Femur (tissue), 1 donor: Measurements from ENCODE around the gene MBD3.

ENCODE experiments used
- DNase-seq: peaks from one replicate; pipeline ENCODE4 v3.0.0-alpha.2; 2017

Gene MBD3

DNA sequence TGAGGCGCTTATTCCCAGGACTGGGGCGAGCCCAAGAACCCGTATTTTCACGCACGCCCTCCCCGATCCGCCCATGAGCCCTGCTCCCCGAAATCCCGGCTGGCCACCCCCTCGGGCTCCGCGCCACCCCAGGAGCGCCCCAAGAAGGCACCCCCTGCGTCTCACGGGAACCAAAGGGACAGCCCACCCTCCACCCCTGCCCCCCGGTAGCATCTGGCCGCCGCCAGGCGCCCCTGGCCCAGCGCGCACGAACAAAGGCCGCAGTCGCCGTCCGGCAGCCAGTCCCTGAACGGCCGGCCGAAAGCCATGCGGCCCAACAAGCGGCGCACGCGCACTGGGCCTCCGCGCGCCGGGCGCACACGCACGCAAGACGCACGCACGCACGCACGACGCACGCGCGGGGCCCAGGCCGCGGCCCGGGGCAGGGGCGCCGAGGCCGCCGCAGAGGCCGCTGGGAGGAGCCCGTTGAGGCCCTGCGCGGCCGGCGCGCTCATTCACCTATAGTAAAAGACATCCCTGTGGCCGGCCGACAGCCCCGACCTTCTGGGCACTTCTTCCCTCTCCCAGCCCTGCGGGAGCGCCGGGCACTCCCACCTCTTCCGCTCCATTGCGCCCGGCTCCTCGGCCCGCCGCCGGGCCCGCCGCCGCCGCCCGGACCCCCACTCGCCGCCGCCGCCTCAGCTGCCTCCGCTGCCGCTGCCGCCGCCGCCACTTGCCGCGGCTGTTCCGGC, 476 bp downstream of the MBD3 start:
- DNase-seq = peak; percentile 91

DNA sequence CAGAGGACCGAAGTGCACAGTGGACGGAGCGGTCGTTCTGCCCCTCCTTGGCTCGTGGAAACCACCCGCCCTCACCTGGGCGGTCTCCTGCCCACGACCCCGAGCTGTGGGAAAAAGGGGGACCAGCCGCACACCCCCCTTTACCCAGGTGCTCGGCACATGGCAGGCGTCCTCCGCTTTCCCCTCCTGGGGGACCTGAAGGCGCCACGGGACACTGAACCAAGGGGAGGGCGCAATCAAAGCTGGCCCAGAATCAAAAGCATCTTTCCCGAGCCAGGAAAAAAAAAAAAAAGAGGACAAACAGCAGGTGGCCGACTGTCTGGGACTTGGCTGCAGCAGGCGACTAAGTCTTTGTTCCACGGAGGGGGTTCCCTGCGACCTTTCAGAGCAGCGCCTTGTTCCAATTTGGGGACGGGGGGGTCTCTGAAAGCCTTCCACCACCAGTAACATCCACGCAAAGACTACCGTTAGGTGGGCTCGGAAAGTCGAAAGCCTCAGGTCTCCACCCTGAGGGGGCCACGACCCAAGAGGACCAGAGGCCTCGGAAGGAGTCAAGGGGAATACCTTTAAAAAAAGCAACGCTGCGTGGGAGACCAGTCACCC, 1.1 kb downstream of the MBD3 start:
- DNase-seq = no peak

DNA sequence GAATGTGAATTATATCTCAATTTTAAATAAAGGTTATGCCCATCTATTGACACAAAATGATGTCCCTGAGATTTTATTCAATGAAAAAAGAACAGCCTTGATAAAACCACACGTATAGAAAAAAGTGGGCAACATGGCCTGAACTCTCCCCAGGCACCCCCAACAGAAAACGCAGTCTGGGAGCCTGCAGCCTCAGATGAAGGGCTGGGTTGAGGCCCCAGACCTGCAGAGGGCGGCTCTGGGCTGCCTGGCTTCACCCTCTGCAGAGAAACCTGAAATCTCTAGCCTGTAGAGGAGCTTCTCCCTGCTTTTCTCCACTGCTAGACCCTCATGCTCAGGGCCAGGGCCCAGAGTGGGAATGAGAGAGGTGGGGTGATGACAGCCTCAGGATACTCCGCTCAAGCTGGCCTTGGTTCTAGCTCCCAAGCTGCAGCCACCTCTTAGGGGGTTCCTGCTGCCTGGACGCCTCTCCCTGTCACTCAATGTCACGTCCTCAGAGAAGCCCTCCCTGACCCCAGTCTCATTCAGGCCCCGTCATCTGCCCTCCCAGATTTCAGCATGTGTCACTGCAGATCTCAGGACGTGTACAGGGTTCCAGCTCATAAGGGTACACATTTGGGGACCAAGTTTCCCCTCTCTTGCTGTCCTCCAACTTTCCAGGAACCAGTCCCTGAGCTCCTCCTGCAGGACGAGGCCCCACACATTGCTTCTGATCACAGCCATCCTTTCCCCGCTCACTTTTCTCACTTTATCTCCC, 1.8 kb downstream of the MBD3 start:
- no peak for DNase-seq

DNA sequence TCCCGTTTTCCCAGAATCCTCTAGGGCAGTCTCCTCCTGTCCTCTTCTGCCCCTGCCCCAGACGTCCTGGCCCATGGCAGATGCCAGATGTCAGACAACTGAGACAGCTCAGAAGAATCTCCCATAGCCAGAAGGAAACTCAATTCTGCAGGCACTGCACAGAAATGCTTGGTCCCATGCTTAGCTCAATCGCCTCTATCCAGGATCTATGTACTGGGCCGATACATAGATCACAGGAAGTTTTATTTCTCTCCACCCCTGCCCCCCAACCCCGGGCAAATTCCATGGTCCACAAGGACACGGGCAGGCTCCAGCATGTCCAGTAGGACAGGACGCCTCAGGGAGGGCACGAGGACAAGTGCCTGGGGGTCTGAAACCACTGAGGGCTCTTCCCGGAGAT, 4.8 kb downstream of the MBD3 start:
- DNase-seq = no peak

DNA sequence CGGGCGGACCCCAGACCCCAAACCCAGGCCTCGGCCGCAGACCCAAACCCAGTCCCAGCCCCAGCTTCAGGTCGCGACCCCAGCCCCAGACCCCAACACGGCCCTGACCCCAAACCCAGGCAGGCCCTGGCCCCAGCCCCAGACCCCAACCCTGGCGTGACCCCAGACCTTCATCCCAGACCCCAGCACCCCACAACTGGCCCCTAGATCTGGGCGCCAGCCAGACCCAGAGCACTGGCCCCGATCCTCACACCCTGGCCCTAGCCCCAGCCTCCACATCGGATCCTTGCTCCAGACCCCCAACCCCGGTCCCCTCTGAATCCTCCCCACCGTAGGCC, 7.5 kb downstream of the MBD3 start:
- DNase-seq = no peak

DNA sequence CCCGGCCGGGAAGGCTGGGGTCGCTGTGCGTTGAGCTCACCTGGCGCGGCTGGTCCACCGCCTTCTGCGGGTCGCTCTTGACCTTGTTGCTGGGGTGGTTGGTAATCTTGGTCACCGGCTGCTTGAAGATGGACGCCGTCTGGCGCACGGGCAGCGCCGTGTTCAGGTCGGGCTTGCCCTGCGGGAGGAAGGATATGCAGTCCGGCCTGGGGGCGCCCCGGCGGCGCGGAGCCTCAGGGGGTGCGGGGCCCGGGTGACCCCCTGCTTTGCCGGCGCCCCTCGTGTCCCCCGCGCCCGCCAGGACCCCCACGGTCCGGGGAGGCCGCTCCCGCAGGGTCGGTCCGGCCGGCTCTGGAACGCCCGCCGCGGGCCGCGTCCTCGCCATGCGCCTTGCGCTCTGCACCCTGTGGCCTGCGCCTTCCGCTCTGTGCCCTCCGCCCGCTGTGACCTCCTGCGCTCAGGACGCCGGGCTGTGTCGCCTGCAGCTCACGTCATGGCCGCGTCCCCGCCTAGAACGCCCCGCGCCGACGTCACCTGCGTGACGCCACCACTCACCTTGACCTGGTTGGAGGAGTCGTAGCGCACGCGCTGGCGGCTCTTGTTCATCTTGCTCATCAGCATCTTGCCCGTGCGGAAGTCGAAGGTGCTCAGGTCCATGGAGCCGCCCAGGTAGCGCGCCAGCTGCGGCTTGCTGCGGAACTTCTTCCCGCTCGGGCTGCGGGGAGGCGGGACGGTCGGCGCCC, 8.0 kb downstream of the MBD3 start:
- DNase-seq = no peak

DNA sequence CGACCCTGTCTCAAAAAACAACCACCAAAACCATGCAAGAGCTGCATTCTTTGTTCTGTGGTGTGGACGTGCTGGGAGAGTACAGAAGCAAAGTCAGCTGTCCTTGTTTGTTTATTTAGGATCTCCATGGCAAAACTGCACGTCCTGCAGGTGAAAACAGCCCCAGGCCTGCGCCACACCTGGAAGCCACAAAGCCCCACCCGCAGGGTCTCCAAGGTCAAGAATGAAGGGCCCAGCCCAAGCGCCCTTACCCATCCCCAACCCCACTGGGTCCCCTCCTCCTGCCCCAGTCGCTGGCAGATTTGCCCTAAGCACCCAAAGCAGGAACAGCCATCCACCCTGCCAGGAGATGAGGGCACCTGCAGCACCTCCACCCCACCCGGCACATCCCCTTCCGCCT, 10.5 kb downstream of the MBD3 start:
- no peak for DNase-seq

DNA sequence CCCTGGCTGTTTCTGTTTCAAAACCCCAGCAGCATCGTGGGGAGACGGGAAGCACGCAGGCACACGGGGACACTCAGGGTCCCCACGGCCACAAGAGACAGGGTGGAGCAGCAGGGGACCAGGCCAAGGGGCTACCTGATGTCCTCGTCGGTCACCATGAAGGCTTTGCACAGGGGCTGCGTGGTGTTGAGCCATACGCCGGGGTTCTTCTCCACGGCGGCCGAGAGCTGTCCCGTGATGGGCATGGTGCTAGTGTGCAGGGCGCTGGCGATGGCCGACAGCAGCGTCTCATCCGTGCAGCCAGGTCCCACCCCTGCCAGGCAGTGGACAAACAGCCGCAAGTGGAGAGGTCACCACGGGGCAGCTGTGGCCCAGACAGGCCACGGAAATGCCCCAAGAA, 11.7 kb downstream of the MBD3 start:
- DNase-seq = no peak

DNA sequence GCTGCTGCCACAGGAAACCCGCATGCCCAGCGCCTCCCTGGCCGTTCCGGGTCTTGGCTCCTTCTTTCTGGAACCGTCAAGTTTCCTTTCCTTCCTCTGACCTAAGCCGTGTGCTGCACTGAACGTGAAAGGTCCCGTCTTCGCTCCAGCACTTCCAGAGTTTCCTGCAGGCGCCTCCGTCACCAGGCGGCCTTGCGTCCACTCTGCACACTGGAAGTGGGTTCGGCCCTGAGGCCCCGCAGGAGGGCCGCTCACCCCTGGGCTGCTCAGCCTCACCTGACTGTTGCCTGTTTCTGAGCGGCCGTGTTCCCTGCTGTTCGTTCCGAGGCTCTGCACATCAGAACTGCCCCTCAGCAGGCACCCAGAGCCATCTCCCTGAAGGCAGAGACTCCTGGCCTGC, 12.3 kb downstream of the MBD3 start:
- no peak for DNase-seq

DNA sequence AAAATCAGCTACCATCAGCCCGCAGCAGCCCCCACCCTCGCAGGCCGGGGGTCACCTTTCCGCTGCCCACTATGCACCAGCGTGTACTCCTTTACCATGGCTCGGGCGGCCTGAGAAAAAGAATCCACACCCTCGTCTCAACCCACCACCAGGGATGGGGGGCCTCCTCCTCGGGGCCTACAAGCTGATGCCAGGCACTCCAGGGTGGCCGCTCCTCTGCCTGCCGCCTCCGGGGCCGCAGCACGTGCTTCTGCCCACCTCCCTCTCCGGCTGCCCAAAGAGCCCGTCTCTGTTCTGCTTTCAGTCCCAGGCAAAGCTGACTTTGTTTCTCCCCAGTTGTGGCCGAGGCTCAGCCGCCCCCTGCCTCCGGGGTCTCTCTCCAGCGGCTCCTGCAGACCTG, 13.4 kb downstream of the MBD3 start:
- no peak for DNase-seq

DNA sequence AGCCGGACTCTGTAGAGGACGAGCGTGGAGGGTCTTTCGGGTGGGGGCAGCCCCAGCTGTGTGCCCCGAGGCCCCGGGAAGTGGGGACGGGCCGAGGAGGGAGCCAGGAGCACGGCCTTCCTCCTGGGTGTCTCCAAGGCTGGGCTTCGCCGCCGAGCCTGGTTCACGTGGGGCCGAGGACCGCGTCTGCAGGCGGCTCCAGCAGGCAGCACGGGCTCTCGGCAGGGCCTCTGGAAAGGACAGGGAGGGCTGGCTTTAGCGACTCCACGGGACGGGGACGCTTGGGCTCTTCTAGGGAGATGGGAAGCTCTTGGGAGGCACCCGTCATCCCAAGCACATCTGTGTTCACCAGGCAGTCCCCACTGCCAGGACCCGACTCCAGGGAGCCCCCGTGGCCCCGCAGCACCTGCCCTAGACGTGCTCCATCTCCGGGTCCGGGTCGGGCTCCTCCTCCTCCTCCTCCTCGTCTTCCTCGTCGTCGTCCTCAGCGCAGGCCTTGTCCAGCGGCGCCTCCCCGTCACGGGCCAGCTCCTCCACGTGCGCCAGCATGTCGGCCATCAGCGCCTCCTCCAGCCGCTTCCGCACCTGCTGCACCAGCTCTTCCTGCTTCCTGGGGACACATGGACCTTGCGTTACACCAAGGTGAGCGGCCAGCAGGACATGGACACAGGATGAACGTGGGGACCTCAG, 14.6 kb downstream of the MBD3 start:
- no peak for DNase-seq

DNA sequence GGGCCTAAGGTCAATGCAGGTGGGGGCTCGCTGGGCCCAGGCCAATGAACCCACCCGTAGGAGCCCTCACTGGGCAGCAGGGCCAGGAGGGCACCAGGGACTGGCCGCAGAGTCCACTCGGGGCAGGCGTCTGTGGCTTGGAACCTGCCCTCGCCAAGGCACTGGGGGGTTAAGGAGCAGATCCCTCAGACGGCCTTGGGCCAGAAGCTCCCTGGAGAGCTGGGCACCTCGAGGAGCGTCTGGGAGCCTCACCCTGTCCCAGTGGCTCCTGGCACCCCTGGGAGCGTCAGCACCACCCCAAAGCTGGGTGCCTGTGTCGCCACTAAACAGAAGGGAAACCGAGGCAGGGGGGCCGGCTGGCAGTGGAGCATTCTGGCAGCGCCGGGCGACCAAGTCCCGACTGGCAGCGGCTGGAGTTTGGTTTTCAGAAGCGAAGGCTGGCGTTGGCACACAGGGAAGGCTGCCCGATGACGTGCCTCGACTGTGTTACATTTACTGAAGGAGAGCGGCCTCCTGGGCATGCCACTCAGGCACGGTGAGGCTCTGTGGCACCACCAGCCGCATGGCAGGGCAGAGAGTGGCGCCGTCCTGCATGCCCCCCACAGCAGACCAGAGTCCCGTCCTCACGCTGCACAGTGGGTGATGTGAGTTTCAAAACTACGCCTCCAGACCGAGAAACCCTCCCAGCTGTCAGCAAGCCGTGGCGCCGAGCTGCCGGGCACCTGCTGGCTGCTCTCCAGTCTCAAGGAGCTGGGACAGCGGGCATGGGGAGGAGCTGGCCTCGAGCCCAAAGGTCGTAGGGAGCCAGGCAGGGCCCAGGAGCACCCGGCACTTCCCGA, 15.4 kb downstream of the MBD3 start:
- peak; percentile 24 for DNase-seq

DNA sequence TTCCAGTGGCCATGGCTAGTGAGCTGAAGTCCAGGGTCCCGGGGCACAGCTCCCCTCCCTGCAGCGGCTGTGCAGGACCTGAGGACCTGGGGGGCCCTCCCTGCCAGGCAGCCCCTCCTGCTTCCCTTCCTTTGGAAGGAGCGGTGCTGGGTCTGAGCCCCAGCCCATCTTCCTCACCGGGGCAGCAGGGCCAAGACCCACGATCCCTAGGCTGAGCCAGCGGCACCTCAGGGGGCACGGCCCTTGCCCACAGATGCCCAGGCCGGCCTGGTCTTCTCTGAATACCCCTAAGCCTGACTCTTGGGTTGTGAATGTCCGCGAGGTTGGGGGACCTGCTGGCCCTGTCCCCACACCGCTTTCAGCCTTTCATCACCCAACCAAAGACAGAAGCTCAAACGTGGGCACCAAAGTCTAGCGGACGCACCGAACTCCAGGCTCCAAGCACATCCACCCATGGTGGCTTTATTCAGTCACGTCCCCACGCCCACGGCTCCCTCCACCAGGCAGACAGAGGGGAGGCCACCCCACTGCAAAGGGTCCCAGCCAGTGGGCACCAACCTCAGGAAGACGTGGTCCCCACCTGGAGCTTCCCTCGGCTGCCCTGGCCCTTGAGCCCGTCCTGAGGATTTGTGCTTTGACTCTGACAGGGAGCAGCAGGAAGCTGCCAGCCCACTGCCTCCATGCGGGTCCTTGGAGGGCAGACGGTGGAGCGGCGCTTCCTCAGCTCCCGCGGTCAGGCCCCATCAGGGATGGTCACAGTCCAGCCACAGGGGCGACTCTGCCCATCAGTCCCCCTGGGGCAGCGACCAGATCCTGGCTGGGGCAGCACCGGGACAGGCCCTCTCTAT, 16.2 kb downstream of the MBD3 start:
- DNase-seq = no peak

DNA sequence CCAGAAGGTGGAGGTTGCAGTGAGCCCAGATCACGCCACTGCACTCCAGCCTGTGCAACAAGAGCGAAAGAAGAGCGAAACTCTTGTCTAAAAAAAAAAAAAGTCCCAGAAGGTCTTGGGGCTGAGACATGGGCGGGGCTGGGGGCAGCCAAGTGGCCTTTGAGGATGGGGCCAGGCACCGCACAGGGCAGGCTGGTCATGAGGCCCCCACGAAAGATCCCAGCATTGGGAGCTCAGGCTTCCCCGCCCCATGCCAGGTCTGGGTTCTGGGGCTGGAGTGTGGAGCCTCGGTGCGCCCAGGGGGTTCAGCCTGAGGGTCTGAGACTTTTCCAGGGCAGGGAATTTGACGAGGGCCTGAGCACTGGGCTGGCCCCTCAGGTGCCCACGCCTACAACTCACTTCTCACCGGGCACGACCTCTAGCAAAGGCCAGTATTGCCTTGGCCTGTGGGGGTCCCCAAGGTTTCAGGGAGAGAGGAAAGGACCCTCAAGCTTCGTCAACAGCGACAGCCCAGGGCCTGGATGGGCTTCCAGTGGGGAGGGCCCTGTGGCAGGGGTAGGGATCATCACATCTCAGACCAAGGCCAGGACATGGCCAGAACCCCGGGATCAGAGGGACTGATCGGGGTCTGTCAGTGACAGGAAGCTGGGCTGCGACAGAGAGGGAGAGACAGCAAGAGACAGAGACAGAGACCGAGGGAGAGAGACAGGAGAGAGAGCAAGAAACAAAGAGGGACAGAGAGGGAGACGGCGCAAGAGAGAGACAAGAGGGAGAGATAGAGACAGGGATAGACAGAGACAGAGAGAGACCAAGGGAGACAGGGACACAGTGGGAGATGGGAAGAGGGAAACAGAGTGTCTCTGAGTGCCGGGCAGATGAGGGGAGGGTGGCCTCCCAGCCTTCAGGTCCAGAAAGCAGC, 17.1 kb downstream of the MBD3 start:
- no peak for DNase-seq

DNA sequence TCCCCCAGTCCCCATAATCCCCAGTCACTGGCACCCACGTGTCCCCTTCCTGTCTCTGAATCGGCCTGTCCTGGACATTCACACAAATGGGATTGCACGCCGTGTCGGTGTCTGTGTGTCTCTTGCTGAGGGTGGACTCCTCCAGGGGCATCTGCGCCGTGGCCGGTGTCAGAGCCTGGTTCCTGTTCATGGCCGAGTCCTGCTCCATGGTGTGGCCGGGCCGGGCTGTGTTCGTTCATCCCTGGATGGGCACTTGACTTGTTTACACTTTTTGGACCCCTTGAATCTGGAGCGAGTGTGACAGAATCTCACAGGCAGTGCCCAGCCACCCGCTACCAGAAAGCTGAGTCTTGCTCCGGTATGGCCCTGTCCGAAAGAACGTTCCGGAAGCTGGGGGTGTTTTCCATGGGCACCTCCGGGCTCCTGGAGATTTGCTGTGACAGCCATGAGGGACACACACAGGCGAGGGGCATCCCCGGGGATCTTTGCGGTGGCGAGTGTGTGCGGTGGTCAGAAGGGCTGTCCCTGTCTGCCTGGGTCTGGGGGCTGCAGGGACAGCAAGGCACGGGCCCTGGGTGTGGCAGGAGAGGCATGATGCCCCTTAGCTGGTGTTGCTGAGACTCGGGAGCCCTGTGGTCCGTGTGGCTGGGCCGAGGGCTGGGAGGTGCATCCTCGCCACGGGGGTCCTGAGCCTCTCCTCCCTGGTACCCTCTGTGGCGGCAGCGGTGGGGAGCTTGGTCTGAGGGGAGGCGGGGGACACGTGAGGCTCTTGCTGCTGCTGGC, 18.1 kb downstream of the MBD3 start:
- no peak for DNase-seq

DNA sequence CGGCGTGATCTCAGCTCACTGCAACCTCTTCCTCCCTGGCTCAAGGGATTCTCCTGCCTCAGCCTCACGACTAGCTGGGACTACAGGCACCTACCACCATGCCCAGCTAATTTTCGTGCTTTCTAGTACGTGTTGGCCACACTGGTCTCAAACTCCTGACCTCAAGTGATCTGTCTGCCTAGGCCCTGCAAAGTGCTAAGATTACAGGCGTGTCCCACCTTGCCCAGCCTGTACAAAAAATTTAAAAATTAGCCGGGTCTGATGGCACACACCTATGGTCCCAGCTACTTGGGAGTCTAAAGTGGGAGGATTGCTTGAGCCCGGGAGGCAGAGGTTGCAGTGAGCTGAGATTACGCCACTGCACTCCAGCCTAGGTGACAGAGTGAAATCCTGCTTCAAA, 19.9 kb downstream of the MBD3 start:
- no peak for DNase-seq

DNA sequence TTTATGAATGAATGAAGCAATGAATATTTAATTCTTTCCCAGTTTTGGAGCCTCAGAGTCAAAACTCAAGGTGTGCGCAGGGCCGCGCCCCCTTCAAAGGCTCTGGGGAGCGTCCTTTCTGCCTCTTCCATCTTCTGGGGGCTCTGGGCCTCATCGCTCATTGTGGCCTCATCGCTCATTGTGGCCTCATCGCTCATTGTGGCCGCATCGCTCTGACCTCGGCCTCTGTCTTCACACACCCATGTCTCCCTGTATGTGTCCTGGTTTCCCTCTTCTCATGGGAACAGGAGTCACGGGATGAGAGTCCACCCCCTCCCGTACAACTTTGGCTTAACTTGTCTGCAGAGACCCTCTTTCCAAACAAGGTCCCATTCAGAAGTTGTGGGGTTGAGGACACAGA, 21.3 kb downstream of the MBD3 start:
- no peak for DNase-seq

DNA sequence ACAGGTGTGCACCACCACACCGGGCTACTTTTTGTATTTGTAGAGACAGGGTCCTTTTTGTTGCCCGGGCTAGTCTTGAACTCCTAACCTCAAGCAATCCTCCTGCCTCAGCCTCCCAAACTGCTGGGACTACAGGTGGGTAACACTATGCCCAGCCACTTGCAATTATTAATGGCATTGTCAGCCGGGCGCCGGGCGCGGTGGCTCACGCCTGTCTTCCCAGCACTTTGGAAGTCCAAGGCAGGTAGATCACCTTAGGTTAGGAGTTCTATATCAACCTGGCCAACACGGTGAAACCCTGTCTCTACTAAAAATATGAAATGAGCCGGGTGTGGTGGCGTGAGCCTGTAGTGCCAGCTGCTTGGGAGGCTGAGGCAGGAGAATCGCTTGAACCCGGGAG, 21.8 kb downstream of the MBD3 start:
- no peak for DNase-seq

DNA sequence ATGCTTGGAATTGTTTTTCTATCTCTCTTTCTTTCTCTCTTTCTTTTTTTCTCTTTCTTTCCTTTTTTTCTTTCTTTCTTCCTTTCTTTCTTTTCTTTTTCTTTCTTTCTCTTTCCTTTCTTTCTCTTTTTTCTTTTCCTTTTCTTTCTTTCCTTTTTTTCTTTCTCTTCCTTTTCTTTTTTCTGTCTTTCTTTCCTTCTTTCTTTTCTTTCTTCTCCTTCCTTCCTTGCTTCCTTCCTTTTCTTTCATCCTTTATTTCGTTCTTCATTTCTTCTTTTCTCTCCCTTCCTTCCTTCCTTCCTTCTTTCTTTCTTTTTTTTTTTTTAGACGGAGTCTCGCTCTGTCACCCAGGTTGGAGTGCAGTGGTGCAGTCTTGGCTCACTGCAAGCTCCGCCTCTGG, 22.7 kb downstream of the MBD3 start:
- DNase-seq = no peak
